Thoracic aorta (tissue), 2 donors: ENCODE measurements around the gene GSTM3. TPM values are rescaled to one million over a fixed set of nuclear protein-coding genes. Genes with fewer than 3 reads are reported as not detected.
A peak's percentile ranks its signal among the peaks of the same experiment; 100 is the strongest.
"Not testable (repeated sequence)": the region's sequence is repeated elsewhere in the genome, so short reads cannot be mapped to it uniquely, and the experiment has no call there.

Experiments
- ATAC-seq: fragments of 150-250 bp; one replicate; pipeline ENCODE4 v1.8.0; 2017; ENCODE audit warnings: low read depth; ENCODE audit not compliant: insufficient number of reproducible peaks, low FRiP score
- DNase-seq: peaks from one replicate; pipeline ENCODE4 v3.0.0-alpha.2; 2020; ENCODE audit warnings: low spot score
- H3K27ac ChIP-seq, 2 donors: fragments of 200-600 bp; sonication (generic); 1 replicate in 1 of 2; 2 replicates in 1 of 2; pipeline ENCODE4 v1.5.1; 2016; ENCODE audit warnings: mild to moderate bottlenecking in 2 of 2, moderate library complexity in 2 of 2
- H3K27me3 ChIP-seq: fragments of 200-600 bp; sonication (generic); replicated peaks from 2 replicates; pipeline ENCODE4 v1.6.0; 2016; ENCODE audit warnings: mild to moderate bottlenecking; ENCODE audit not compliant: insufficient read depth
- H3K36me3 ChIP-seq: fragments of 200-600 bp; sonication (generic); one replicate; pipeline ENCODE4 v1.5.1; 2016
- H3K4me1 ChIP-seq, 2 donors: fragments of 200-600 bp; sonication (generic); 1 replicate in 1 of 2; 2 replicates in 1 of 2; pipeline versions ENCODE4 v1.5.1 to v1.6.0; 2016; ENCODE audit warnings: low read depth in 2 of 2, mild to moderate bottlenecking in 1 of 2; ENCODE audit not compliant: control insufficient read depth in 1 of 2
- H3K4me3 ChIP-seq: fragments of 200-600 bp; sonication (generic); 2 replicates; pipeline ENCODE4 v1.5.1; 2016; ENCODE audit warnings: mild to moderate bottlenecking
- H3K9me3 ChIP-seq: fragments of 200-600 bp; sonication (generic); 2 replicates; pipeline ENCODE4 v1.5.1; 2016
- total RNA-seq, 2 donors: library from RNA; depleted of rRNA; stranded (reverse); fragments of >200 nt; gene quantifications; one replicate each; pipeline versions ENCODE4 v1.1.0 to v1.2.3, GENCODE V29; 2016
- TF ChIP-seq, protein P1 (sequence below): fragments of 200-600 bp; sonication (generic); IDR thresholded peaks from one replicate; pipeline ENCODE4 v1.5.1; 2019; ENCODE audit warnings: antibody characterized with exemption

The GSTM3 gene
- total RNA-seq, 2 donors from 2014 or later: 33.1 to 68.6 TPM

DNA sequence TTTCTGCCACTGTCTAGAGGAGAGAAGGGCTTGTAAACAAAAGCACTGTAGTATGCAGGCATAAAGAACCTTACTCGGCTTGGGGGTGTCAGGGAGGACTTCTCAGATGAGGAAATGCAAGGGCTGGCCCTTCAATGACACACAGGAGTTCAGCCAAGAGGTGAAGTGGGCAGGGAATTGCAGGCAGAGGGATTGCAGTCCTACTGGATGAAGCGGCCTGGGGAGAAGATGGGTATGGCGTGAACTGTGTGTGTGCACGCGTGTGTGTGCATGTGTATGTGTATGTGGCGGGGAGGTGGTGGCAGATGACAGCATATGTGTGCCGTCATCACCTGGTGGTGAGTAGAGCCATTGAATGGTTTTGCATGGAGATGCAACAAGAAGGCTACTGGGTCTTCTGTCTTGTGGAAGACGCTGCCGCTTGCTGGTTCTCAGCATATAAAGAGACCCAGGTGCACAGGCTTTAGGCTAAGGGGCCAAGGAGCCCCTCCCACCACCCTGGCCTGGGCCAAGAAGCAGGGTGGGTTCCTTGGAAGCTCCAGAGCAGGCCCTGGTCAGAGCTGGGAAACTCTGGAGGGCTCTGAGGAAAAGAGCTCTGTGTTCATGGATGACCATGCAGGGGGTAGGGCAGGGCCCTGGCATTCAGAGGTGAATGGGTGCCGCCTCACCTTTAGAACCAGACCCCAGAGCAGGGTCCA lies 26.9 kb upstream of the GSTM3 start:
- H3K4me1 ChIP-seq: peaks cover 0 to 59% of the 10 kb centered on the region in 2 donors
- no peaks in the 10 kb centered on the region for H3K36me3 ChIP-seq
- H3K27ac ChIP-seq: peak overlapping the region; percentile 43 to 63
- no peaks in the 10 kb centered on the region for H3K27me3 ChIP-seq
- no peaks in the 10 kb centered on the region for H3K9me3 ChIP-seq
- TF ChIP-seq, protein P1, sequence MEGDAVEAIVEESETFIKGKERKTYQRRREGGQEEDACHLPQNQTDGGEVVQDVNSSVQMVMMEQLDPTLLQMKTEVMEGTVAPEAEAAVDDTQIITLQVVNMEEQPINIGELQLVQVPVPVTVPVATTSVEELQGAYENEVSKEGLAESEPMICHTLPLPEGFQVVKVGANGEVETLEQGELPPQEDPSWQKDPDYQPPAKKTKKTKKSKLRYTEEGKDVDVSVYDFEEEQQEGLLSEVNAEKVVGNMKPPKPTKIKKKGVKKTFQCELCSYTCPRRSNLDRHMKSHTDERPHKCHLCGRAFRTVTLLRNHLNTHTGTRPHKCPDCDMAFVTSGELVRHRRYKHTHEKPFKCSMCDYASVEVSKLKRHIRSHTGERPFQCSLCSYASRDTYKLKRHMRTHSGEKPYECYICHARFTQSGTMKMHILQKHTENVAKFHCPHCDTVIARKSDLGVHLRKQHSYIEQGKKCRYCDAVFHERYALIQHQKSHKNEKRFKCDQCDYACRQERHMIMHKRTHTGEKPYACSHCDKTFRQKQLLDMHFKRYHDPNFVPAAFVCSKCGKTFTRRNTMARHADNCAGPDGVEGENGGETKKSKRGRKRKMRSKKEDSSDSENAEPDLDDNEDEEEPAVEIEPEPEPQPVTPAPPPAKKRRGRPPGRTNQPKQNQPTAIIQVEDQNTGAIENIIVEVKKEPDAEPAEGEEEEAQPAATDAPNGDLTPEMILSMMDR: no peak
- H3K4me3 ChIP-seq: no peak overlapping the region
- ATAC-seq: no peak
- DNase-seq: no peak

DNA sequence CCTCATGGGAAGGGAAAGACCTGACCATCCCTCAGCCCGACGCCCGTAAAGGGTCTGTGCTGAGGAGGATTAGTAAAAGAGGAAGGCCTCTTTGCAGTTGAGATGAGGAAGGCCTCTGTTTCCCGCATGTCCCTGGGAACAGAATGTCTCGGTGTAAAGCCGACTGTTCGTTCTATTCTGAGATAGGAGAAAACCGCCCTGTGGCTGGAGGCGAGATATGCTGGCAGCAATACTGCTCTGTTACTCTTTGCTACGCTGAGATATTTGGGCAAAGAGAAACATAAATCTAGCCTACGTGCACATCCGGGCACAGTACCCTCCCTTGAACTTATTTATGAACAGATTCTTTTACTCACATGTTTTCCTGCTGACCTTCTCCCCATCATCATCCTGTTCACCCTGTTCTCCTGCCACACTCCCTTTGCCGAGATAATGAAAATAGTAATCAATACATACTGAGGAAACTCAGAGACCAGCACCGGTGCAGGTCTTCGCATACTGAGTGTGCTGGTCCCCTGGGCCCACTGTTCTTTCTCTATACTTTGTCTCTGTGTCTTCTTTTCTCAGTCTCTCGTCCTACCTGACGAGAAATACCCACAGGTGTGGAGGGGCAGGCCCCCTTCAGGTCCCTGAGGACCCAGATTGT lies 26.3 kb upstream of the GSTM3 start:
- not testable (repeated sequence) for H3K4me3 ChIP-seq, ATAC-seq, H3K36me3 ChIP-seq, H3K27me3 ChIP-seq, H3K9me3 ChIP-seq, DNase-seq
- H3K4me1 ChIP-seq: peaks cover 0 to 59% of the 10 kb centered on the region in 2 donors
- peak overlapping the region; percentile 43 to 63 for H3K27ac ChIP-seq

DNA sequence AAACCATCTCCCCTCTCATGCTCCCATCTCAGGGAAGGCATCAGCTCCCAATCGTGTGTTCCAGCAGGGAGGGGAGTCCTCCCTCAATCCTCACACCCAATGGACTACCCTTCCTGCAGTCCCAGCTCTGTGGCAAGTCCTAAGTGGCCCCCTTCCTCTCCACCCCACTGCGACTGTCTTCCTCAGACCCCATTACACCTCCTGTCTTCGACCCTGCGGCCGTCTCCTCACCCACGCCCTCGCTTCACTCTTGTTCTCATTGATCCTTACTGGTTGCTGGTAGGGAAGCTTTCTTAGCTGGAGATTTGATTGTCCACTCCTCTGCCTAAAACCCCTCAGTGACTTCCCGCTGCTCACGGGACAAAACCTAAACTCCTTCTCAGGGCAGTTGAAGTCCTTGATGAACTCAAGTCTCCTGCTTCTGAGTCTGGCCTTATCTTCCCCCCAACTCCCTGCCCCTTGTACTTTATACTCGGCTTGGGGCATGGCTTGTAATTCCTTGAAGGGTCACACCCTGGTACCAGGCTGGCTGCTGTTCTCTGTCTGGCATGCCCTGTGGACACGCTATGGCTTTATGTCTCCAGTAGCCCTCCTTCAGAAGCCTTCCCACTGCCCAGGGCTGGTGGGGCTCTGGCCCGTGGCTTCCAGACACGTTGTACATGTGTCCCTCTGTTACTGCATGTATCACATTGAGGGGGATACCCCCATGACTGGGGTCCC lies 25.2 kb upstream of the GSTM3 start:
- H3K4me1 ChIP-seq: peaks cover 0 to 56% of the 10 kb centered on the region in 2 donors
- H3K27me3 ChIP-seq: no peaks in the 10 kb centered on the region
- H3K4me3 ChIP-seq: no peak overlapping the region
- no peaks in the 10 kb centered on the region for H3K9me3 ChIP-seq
- no peak for ATAC-seq
- no peak for DNase-seq
- H3K27ac ChIP-seq: peak overlapping the region; percentile 43 to 63
- TF ChIP-seq, protein P1: no peak
- no peaks in the 10 kb centered on the region for H3K36me3 ChIP-seq

DNA sequence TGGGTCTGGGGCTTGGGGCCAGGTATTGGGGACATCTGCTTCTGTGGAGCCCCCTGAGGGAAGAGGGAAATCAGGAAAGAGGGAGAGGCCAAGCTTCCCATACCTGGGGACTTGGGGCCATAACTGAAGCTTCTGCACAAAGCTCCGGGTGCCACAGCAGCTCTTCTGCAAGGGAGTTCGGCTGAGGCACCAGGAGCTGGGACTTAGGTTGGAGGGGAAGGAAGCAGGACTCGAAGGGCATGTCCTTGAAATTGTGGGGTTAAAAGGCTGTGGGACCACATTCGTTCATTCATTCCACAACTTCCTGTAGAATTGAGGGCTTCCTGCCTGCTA lies 24.6 kb upstream of the GSTM3 start:
- H3K4me1 ChIP-seq: peaks cover 0 to 50% of the 10 kb centered on the region in 2 donors

DNA sequence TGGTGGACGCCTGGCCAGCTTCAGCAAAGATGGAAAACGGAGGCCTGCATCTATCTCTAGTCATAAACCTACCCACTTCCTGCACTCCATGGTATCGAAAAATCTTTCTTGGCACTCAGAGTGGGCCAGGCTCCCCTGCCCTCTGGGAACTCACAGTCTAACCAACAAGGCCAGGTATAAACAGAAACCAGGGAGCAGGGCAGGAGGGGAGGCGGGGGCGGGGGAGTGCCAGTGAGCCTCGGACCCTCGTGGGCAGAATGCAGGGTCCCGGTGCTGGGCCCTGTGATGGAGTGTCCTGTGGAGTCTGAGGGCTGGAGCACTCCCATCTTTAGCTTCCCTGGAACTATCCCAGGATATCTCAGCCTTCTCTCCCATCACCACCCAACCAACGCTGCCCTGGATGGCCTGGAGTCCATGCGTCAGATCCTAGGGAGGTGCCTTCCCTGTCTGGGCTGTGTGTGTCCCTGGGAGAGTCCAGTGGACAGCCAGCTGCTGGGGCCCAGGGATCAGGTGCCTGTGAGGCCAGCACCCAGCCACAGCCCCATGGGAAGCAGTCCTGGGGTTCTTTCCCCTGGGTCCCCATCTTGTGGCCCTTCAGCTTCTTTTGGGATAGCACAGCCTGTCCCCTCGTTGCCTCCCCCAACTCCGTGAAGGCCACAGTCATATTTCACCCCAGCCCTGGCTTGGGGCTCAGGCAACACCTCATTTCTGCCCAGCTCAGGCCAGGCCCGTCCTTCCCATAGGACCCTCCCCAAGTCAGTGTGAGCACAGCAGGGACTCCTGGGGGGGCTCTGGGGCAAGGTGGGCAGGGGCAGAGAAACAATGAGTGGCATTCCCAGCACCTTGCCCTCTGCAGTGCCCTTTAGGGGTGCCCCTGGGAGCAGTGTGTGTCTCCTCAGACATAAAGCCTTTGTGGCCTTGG lies 24.0 kb upstream of the GSTM3 start:
- ATAC-seq (no peak), DNase-seq (no peak)
- no peaks in the 10 kb centered on the region for H3K27me3 ChIP-seq
- no peak overlapping the region for H3K4me3 ChIP-seq
- H3K4me1 ChIP-seq: peaks cover 0 to 44% of the 10 kb centered on the region in 2 donors
- no peaks in the 10 kb centered on the region for H3K9me3 ChIP-seq
- H3K36me3 ChIP-seq: no peaks in the 10 kb centered on the region
- no peak overlapping the region for H3K27ac ChIP-seq
- TF ChIP-seq, protein P1: no peak

More for the DNA sequence above, 24.6 kb upstream of the GSTM3 start:
- TF ChIP-seq, protein P1: no peak
- Histone ChIP-seq H3K4me3 (no peak overlapping the region), H3K36me3 (no peaks in the 10 kb centered on the region), H3K27ac (peak overlapping the region in 1 of 2 donors; percentile 63), H3K9me3 (no peaks in the 10 kb centered on the region), H3K27me3 (no peaks in the 10 kb centered on the region)
- DNase-seq (no peak), ATAC-seq (no peak)
